T-helper 1 cell treated with Interleukin-12 subunit alpha and Interleukin-12 subunit beta and Interleukin-4 antibody, amounts not matched to agents 30 ng/mL and 1 ng/mL, for 36 hours (primary cell): ENCODE measurements around the gene FAM118A. TPM values are rescaled to one million over a fixed set of nuclear protein-coding genes. Genes with fewer than 3 reads are reported as not detected.
"Not testable (repeated sequence)": the region's sequence is repeated elsewhere in the genome, so short reads cannot be mapped to it uniquely, and the experiment has no call there.

Experiments used
- intact Hi-C: fragments of 100-400 bp; cut with micrococcal nuclease; formaldehyde crosslinking; loops from one replicate; pipeline ENCODE4 v1.15.1; 2024
- total RNA-seq: library from RNA; stranded (reverse); gene quantifications from 2 replicates; pipeline ENCODE4 v1.2.3, GENCODE V29; 2022

Gene FAM118A
- total RNA-seq, 1 donor from 2014 or later = 47.0 TPM

- intact Hi-C loops = no loop called here
Measured at GRCh38 chr22:45366713-45367112, 57.0 kb downstream of the FAM118A start.

GRCh38 chr22:45373592-45373991 is 63.9 kb downstream of the FAM118A start:
- intact Hi-C loops = not testable (repeated sequence)

GRCh38 chr22:45376009-45376408 is 66.3 kb downstream of the FAM118A start:
- intact Hi-C loops = no loop called here

GRCh38 chr22:45376703-45377102 is 67.0 kb downstream of the FAM118A start:
- intact Hi-C loops = no loop called here

- intact Hi-C loops = no loop called here
Measured at GRCh38 chr22:45381348-45381747, 71.6 kb downstream of the FAM118A start.

- intact Hi-C loops = no loop called here
Measured at GRCh38 chr22:45389546-45389945, 79.8 kb downstream of the FAM118A start.

Other genes with a start within 250 kb of the FAM118A start
- 146 and 164 TPM in 2 replicates for gene NUP50, start 146.0 kb upstream of the FAM118A start, total RNA-seq
- 20.0 and 20.8 TPM in 2 replicates for gene KIAA0930, start 69.0 kb upstream of the FAM118A start, total RNA-seq
- not detected in 2 replicates for gene UPK3A, start 25.0 kb upstream of the FAM118A start, total RNA-seq
- 0.44 TPM in 2 replicates for gene SMC1B, start 103.7 kb downstream of the FAM118A start, total RNA-seq
- 7.6 and 8.9 TPM in 2 replicates for gene RIBC2, start 103.8 kb downstream of the FAM118A start, total RNA-seq
- not detected in 2 replicates for gene FBLN1, start 192.9 kb downstream of the FAM118A start, total RNA-seq